ENCODE data around the gene SNX27. TPM values are rescaled to one million over a fixed set of nuclear protein-coding genes. Genes with fewer than 3 reads are reported as not detected.

SNX27 gene
- total and polyA plus RNA-seq, 9 donors: 15.7 to 22.3 (median 18.7) TPM

DNA sequence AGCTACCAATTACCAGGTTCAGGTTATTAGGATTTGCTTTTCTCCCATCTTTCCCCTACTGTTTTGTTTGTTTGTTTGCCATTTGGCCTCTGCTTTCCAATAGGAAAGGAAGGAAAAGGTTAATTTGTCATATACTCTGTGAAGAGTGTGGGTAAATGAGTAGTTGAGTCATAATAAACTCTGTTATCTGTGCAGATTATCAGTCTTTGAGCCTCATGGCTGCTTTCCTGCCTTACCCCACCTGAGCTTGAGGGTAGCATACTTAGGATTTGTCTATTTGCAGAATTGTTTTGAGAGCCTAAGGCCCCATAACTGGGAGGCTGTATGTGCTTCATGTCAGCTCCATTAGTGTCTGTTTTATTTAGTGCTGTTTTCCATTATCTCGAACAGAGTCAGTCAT is 32.9 kb upstream of the SNX27 start:
- peaks cover 38% of the 10 kb centered on the region for H3K36me3 ChIP-seq (ENCODE audit: control insufficient read depth, insufficient read depth, low read length)
- DNase-seq: no peak
- H3K27me3 ChIP-seq (ENCODE audit: control insufficient read depth, insufficient read depth, low read length): no peaks in the 10 kb centered on the region
- peaks cover 29% of the 10 kb centered on the region for H3K4me1 ChIP-seq (ENCODE audit: control insufficient read depth, insufficient read depth, low read length)
- WGBS (ENCODE audit: insufficient coverage): no CpG with 5 or more reads among the region's 1 CpG
- H3K9me3 ChIP-seq (replicated peaks; ENCODE audit: control insufficient read depth, low read depth, low read length): no peaks in the 10 kb centered on the region
- H3K4me3 ChIP-seq (ENCODE audit: low read length): no peak overlapping the region
- no peak overlapping the region for H3K27ac ChIP-seq (ENCODE audit: low read length)

DNA sequence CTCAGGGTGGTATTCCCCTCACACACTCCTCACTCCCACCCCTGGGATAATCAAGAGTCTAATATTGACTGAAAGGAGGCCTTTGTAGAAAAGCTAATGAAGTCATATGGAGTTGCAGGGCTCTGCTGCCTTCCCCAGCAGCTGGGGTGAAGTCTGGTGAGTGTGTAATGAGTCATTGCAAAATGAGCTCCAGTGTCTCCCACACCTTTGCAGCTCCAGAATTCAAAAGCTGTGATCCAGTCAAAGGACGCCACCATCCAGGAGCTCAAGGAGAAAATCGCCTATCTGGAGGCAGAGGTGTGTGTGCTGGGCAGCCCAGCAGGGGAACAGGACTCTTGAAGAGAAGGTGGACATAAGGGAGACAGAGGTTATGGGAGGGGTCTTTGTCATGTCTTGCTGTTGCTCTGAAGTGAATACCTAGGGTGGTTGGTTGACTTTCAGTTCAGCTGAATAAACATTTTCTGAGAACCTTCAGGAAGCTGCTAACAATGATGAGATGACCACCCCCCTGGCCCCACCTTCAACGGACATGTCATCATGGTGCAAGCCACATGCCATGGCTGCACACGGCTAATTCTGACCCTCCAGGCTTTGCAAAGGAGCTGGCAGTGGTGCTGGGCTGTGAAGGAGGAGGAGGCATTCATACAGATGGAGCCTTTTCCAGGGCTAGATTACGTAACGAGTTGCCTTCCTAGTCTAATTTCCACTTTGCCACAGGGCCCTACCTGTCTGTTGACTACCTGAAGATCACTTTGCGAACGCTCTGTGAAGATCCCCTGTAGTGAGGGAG is 32.2 kb upstream of the SNX27 start:
- Histone ChIP-seq H3K9me3 (replicated peaks; ENCODE audit: control insufficient read depth, low read depth, low read length) (no peaks in the 10 kb centered on the region), H3K36me3 (ENCODE audit: control insufficient read depth, insufficient read depth, low read length) (peaks cover 31% of the 10 kb centered on the region), H3K27ac (ENCODE audit: low read length) (no peak overlapping the region), H3K4me1 (ENCODE audit: control insufficient read depth, insufficient read depth, low read length) (peaks cover 36% of the 10 kb centered on the region), H3K4me3 (ENCODE audit: low read length) (no peak overlapping the region), H3K27me3 (ENCODE audit: control insufficient read depth, insufficient read depth, low read length) (no peaks in the 10 kb centered on the region)
- no peak for DNase-seq
- WGBS (ENCODE audit: insufficient coverage): 83% methylated on average over 4 of the region's 8 CpGs

DNA sequence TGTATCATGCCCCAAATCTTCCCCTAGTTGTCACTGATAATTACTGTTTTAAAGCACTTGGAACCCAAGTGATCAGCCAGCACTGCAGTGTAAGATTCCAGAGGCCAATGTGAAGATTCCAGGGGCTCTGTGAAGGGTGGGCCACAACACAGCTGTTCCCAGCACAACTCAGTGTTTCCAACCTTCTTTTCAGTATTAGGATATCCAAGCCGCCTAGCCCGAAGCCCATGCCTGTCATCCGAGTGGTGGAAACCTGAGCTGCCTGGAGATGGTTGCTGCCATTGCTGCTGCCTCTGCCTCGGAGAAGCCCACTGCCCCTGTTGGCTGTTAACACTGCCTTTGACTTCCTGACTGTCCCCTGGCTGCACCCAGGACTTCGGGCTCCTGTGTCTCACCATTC is 30.4 kb upstream of the SNX27 start:
- Histone ChIP-seq H3K27ac (ENCODE audit: low read length) (peak overlapping the region; percentile 81), H3K4me3 (ENCODE audit: low read length) (no peak overlapping the region), H3K9me3 (replicated peaks; ENCODE audit: control insufficient read depth, low read depth, low read length) (no peaks in the 10 kb centered on the region), H3K36me3 (ENCODE audit: control insufficient read depth, insufficient read depth, low read length) (peaks cover 20% of the 10 kb centered on the region), H3K27me3 (ENCODE audit: control insufficient read depth, insufficient read depth, low read length) (no peaks in the 10 kb centered on the region), H3K4me1 (ENCODE audit: control insufficient read depth, insufficient read depth, low read length) (peaks cover 54% of the 10 kb centered on the region)
- DNase-seq: peak; percentile 84
- 24% methylated on average over 5 of the region's 5 CpGs for WGBS (ENCODE audit: insufficient coverage)

DNA sequence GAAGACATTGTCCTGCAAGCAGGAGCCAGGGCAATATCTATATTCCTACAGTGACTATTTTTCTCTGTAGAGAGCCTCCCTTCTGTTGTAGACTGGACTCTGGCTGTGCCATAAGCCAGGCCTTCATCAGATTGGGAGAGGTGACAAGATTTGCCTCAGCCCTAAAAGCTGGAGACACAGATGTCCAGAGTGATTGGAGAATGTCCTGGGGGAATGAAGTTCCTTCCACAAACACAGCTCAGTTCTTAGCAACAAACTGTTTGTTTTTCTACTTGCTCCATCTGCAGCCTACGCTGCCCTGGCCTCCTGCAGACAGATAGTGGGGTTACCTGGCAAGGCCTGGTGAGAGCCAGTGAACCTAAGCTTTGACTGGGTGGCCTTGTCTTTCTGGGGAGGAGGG is 29.9 kb upstream of the SNX27 start:
- Histone ChIP-seq H3K4me1 (ENCODE audit: control insufficient read depth, insufficient read depth, low read length) (peaks cover 55% of the 10 kb centered on the region), H3K9me3 (replicated peaks; ENCODE audit: control insufficient read depth, low read depth, low read length) (no peaks in the 10 kb centered on the region), H3K27ac (ENCODE audit: low read length) (peak overlapping the region; percentile 81), H3K36me3 (ENCODE audit: control insufficient read depth, insufficient read depth, low read length) (peaks cover 20% of the 10 kb centered on the region), H3K4me3 (ENCODE audit: low read length) (no peak overlapping the region), H3K27me3 (ENCODE audit: control insufficient read depth, insufficient read depth, low read length) (no peaks in the 10 kb centered on the region)
- WGBS (ENCODE audit: insufficient coverage): no CpG with 5 or more reads among the region's 1 CpG
- DNase-seq: peak; percentile 92

DNA sequence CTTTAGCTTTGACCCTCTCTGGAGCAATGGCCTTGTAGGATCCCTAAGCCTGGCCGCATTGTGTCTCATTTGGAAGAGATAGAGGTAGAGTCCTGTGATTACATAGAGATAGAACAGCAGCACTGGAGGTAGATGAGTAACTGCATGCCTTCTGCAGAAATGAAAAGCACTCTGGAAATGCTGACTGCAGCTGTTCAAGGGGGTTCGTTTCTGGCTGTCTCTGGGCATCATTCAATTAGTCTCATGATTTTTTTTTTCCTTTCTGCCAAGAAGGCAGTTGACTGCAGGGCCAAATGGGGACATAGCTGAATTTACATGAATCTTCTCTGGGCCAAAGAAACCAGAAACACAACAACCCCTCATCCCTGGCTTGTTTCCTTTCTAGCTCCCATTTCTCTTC is 28.1 kb upstream of the SNX27 start:
- DNase-seq: peak; percentile 24
- WGBS (ENCODE audit: insufficient coverage): no CpG with 5 or more reads among the region's 2 CpGs
- H3K4me1 ChIP-seq (ENCODE audit: control insufficient read depth, insufficient read depth, low read length): peaks cover 55% of the 10 kb centered on the region
- H3K27ac ChIP-seq (ENCODE audit: low read length): no peak overlapping the region
- no peak overlapping the region for H3K4me3 ChIP-seq (ENCODE audit: low read length)
- H3K9me3 ChIP-seq (replicated peaks; ENCODE audit: control insufficient read depth, low read depth, low read length): no peaks in the 10 kb centered on the region
- no peaks in the 10 kb centered on the region for H3K27me3 ChIP-seq (ENCODE audit: control insufficient read depth, insufficient read depth, low read length)
- H3K36me3 ChIP-seq (ENCODE audit: control insufficient read depth, insufficient read depth, low read length): peaks cover 15% of the 10 kb centered on the region

DNA sequence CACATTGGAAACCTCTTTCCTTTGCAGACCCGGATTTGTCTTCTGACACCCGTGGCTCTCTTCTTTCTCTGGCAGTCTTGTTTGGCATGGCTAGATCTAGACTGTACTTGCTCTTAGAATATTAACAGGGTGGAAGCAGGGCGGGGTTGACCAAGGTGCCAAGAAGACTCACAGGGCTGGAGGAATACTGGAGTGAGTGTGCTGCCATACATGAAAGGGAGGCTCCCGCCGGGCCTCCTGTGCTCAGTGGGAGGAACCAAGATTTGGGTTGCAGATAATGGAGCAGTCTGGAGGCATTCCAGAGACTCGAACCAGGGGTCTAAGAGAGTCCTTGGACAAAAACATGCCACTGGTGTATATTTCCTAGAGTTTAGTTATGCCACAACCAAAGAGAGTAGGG is 27.6 kb upstream of the SNX27 start:
- H3K4me3 ChIP-seq (ENCODE audit: low read length): no peak overlapping the region
- H3K9me3 ChIP-seq (replicated peaks; ENCODE audit: control insufficient read depth, low read depth, low read length): no peaks in the 10 kb centered on the region
- peaks cover 14% of the 10 kb centered on the region for H3K36me3 ChIP-seq (ENCODE audit: control insufficient read depth, insufficient read depth, low read length)
- H3K27me3 ChIP-seq (ENCODE audit: control insufficient read depth, insufficient read depth, low read length): no peaks in the 10 kb centered on the region
- 81% methylated on average over 3 of the region's 6 CpGs for WGBS (ENCODE audit: insufficient coverage)
- H3K27ac ChIP-seq (ENCODE audit: low read length): no peak overlapping the region
- no peak for DNase-seq
- peaks cover 55% of the 10 kb centered on the region for H3K4me1 ChIP-seq (ENCODE audit: control insufficient read depth, insufficient read depth, low read length)

DNA sequence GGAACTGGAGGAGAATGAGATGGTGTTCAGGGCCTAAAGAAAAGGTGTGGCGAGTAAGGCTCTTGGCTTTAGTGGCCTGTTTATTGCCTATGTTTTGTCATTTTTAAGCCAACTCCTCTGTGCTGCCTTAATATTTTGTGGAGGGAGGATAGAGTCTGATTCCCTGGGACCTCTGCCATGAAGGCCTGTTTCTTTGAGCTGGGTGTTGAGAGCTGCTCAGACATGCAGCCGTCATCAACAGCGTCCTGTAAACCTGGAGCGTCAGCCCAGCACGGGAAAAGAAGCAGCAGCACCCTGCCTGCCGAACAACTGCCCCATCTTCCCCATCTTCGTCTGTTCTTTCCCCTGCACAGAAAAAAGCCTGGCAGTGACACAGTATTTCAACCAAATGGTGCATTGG is 27.1 kb upstream of the SNX27 start:
- H3K9me3 ChIP-seq (replicated peaks; ENCODE audit: control insufficient read depth, low read depth, low read length): no peaks in the 10 kb centered on the region
- peaks cover 9% of the 10 kb centered on the region for H3K36me3 ChIP-seq (ENCODE audit: control insufficient read depth, insufficient read depth, low read length)
- no peaks in the 10 kb centered on the region for H3K27me3 ChIP-seq (ENCODE audit: control insufficient read depth, insufficient read depth, low read length)
- DNase-seq: peak; percentile 23
- peak overlapping the region; percentile 62 for H3K27ac ChIP-seq (ENCODE audit: low read length)
- 45% methylated on average over 5 of the region's 7 CpGs for WGBS (ENCODE audit: insufficient coverage)
- H3K4me3 ChIP-seq (ENCODE audit: low read length): no peak overlapping the region
- peaks cover 55% of the 10 kb centered on the region for H3K4me1 ChIP-seq (ENCODE audit: control insufficient read depth, insufficient read depth, low read length)

DNA sequence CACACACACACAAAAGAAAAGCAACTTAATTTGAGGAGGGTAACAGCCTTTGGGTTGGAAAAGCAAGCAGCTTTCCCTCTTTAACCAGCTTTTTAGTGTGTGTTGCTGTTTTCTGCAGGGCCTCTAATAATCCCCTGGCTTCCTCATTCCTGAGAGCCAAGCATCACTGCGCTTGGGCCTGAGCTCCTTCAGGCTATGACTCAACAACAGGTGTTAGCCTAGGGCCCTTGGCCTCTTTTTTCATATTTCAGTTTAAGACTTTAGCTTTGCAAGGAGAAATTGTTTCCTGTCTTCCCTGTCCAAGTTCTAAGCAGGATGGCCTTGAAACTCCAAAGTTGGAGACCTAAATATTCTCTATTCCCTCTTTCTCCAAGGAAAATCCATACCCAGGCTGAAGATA is 26.2 kb upstream of the SNX27 start:
- peak overlapping the region; percentile 63 for H3K27ac ChIP-seq (ENCODE audit: low read length)
- H3K4me1 ChIP-seq (ENCODE audit: control insufficient read depth, insufficient read depth, low read length): peaks cover 54% of the 10 kb centered on the region
- no peaks in the 10 kb centered on the region for H3K9me3 ChIP-seq (replicated peaks; ENCODE audit: control insufficient read depth, low read depth, low read length)
- no peak overlapping the region for H3K4me3 ChIP-seq (ENCODE audit: low read length)
- H3K36me3 ChIP-seq (ENCODE audit: control insufficient read depth, insufficient read depth, low read length): peaks cover 7% of the 10 kb centered on the region
- peak; percentile 87 for DNase-seq
- H3K27me3 ChIP-seq (ENCODE audit: control insufficient read depth, insufficient read depth, low read length): no peaks in the 10 kb centered on the region
- WGBS (ENCODE audit: insufficient coverage): no CpG with 5 or more reads among the region's 1 CpG

DNA sequence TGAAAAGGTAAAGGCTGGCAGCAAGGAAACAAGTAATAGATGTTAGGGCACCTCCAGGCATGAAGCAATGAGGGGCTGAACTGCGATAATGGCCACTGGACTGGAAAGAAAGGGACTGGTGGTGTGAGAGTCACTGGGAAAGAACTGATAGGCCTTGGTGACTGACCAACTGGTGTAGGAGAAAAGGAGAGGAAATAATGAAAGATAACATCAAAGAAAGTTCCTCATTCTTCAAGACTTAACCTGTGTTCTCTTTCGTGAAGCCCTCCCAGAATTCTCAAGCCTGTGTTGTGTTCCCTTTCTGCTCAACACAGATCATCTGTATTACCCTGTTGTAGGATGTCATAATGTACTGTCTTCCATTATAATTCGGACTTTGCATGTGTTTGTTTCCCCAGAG is 20.9 kb upstream of the SNX27 start:
- no CpG with 5 or more reads among the region's 3 CpGs for WGBS (ENCODE audit: insufficient coverage)
- Histone ChIP-seq H3K27me3 (ENCODE audit: control insufficient read depth, insufficient read depth, low read length) (no peaks in the 10 kb centered on the region), H3K27ac (ENCODE audit: low read length) (no peak overlapping the region), H3K4me3 (ENCODE audit: low read length) (no peak overlapping the region), H3K36me3 (ENCODE audit: control insufficient read depth, insufficient read depth, low read length) (no peaks in the 10 kb centered on the region), H3K9me3 (replicated peaks; ENCODE audit: control insufficient read depth, low read depth, low read length) (peaks cover 4% of the 10 kb centered on the region), H3K4me1 (ENCODE audit: control insufficient read depth, insufficient read depth, low read length) (peaks cover 6% of the 10 kb centered on the region)
- no peak for DNase-seq

DNA sequence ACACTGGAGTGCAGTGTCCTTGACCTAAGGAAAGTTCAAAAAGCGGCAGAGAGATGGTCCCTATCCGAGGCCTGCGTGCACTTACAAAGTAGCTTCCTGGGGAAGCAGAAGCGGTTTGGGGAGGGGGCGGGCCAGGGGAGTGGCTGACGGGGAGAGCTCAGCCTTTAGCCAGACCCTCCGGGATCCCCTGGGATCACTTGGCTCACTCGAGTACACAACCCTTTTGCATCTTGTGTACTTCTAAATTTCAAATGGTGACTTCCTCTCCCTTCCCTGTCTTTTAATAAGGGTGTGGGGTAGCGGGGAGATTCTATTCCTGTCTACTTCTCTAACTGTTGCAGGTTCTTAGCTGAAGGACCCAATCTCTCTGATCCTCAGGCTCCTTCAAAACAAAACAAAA is 18.1 kb upstream of the SNX27 start:
- DNase-seq: peak; percentile 69
- WGBS (ENCODE audit: insufficient coverage): 14% methylated on average over 2 of the region's 9 CpGs
- Histone ChIP-seq H3K27me3 (ENCODE audit: control insufficient read depth, insufficient read depth, low read length) (no peaks in the 10 kb centered on the region), H3K36me3 (ENCODE audit: control insufficient read depth, insufficient read depth, low read length) (no peaks in the 10 kb centered on the region), H3K4me3 (ENCODE audit: low read length) (no peak overlapping the region), H3K27ac (ENCODE audit: low read length) (no peak overlapping the region), H3K9me3 (replicated peaks; ENCODE audit: control insufficient read depth, low read depth, low read length) (peaks cover 4% of the 10 kb centered on the region), H3K4me1 (ENCODE audit: control insufficient read depth, insufficient read depth, low read length) (no peaks in the 10 kb centered on the region)
